Dendritic cell treated with granulocyte-macrophage colony-stimulating factor and Interleukin-4, amounts not matched to agents 40 ng/mL and 50 ng/mL, for 4 days (primary cell): Measurements from ENCODE around the gene LRRC57.
"Not testable (repeated sequence)": the region's sequence is repeated elsewhere in the genome, so short reads cannot be mapped to it uniquely, and the experiment has no call there.

Experiments used
- H3K27ac Mint-ChIP-seq: one replicate; pipeline ENCODE4 v1.8.0; 2022; ENCODE audit warnings: mild to moderate bottlenecking, mixed read lengths
- H3K27me3 Mint-ChIP-seq: one replicate; pipeline ENCODE4 v1.8.0; 2022; ENCODE audit warnings: mild to moderate bottlenecking, mixed read lengths
- H3K36me3 Mint-ChIP-seq: one replicate; pipeline ENCODE4 v1.8.0; 2022; ENCODE audit warnings: low read depth, mixed read lengths
- H3K4me1 Mint-ChIP-seq: one replicate; pipeline ENCODE4 v1.8.0; 2022; ENCODE audit warnings: low read depth, mixed read lengths
- H3K4me3 Mint-ChIP-seq: one replicate; pipeline ENCODE4 v1.8.0; 2022; ENCODE audit warnings: mild to moderate bottlenecking, moderate library complexity, mixed read lengths
- H3K9me3 Mint-ChIP-seq: one replicate; pipeline ENCODE4 v1.8.0; 2022; ENCODE audit warnings: mixed read lengths
- intact Hi-C: fragments of 100-400 bp; cut with micrococcal nuclease; formaldehyde crosslinking; loops from one replicate; pipeline ENCODE4 v1.15.0; 2022

LRRC57 gene

DNA sequence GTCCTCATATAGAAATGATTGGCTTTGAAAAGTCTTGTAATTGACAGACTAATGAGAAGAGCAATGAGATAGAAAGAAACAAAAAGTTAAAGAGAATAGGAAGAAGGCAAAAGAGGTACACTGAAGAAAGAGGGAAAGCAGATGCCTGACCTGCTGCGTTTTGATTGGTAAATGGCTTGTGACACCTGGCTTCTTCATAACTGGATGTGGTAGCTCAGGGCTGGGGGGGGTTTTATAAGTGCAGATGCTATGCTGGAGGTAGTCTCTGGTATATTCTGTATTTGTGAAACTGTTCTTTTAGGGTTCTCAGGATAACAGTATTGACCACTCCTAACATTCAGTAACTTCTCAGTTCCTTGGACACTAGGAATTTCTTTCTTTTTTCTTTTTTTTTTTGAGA lies 28.2 kb upstream of the LRRC57 start:
- H3K27me3 Mint-ChIP-seq: peaks cover 61% of the 10 kb centered on the region
- peak overlapping the region; percentile 96 for H3K4me3 Mint-ChIP-seq
- H3K4me1 Mint-ChIP-seq: peaks cover 35% of the 10 kb centered on the region
- H3K9me3 Mint-ChIP-seq: no peaks in the 10 kb centered on the region
- peaks cover 6% of the 10 kb centered on the region for H3K36me3 Mint-ChIP-seq
- intact Hi-C loops: loop anchor here (10.0 kb wide), 1 partner anchor 302 kb away; the partner anchor contains the start of genes GANC and TMEM87A
- no peak overlapping the region for H3K27ac Mint-ChIP-seq

DNA sequence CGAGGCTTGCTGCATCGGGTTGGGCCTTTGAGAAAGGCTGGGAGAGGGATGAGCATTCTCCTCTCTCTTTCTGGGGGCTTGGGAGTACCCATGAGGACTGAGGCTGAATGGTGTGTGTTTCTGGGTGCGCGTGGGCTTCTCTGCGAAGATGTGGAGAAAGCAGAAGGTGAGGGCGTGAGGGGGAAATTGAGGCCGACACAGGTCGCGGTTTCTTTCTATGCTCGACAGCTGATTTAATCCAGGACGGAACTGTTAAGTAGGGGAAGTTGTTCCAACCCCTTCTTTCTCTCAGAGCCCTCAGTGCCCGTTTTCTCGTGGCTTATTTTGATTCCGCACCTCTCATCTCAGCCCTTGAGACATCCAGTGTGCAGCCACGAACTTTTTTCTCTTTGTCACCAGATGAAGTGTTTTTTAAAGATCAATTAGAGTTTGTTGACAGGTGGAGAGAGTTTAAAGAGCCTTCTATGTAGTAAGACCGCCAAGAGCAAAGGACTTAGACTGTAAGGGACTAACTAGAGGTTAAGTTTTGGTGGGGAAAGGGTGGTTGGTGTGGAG lies 27.5 kb upstream of the LRRC57 start:
- intact Hi-C loops: loop anchor here (10.0 kb wide), 1 partner anchor 301 kb away; the partner anchor contains the start of genes GANC and TMEM87A
- H3K27ac Mint-ChIP-seq: peak overlapping the region; percentile 81
- peak overlapping the region; percentile 96 for H3K4me3 Mint-ChIP-seq
- H3K9me3 Mint-ChIP-seq: no peaks in the 10 kb centered on the region
- H3K27me3 Mint-ChIP-seq: peaks cover 57% of the 10 kb centered on the region
- H3K36me3 Mint-ChIP-seq: peaks cover 6% of the 10 kb centered on the region
- H3K4me1 Mint-ChIP-seq: peaks cover 32% of the 10 kb centered on the region

DNA sequence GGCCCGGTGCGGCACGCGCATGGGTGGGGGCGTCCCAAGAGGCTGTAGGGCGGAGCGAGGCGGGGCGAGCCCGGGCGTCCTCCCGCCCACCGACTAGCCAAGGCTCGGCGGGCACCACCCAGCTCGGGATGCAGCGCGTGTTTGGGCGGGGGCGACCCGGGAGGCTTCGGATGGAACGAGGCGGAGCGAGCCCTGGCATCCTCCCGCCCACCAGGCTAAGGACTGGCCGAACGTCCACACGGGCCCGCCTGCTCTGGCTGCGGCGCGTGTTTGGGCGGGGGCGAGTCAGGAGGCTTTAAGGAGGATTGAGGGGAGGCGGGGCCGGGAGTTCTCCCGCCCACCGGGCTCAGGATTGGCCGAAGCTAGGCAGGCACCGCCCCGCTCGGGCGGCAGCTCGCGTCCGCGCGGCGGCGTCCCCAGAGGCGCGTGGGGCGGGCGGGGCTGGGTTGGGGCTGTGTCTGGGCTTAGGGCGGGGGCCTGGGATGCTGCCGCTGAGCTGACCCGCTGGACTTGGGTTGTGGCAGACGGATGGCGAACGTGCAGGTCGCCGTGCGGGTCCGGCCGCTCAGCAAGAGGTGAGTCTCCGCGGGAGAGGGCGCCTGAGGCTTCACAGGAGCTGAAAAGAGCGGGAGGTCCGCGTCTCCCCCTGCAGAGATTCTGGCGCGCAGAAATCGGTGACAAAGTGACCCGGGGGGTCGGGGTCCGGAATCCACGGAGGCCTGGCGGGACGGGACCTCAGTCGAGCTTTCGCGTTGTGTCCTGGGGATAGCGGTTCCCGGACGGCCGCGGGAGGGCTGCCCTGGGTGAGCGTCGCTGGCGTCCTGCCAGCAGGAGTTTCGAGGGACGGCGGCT lies 26.8 kb upstream of the LRRC57 start, which contains the start of gene STARD9:
STARD9 (plus strand) TSS at position 419 of the 852 bp plus-strand sequence; CDS start at position 529, 110 bp downstream.
- intact Hi-C loops: loop anchor here (2.0 to 10.0 kb wide), 2 partner anchors 27 to 301 kb away; partner anchors contain the start of genes GANC, HAUS2, LRRC57 and TMEM87A
- H3K27ac Mint-ChIP-seq: peak within 1 kb of the TSS; percentile 81
- no peaks in the 10 kb centered on the region for H3K9me3 Mint-ChIP-seq
- H3K36me3 Mint-ChIP-seq: peaks cover 6% of the 10 kb centered on the region
- H3K4me1 Mint-ChIP-seq: peaks cover 26% of the 10 kb centered on the region
- peaks cover 50% of the 10 kb centered on the region for H3K27me3 Mint-ChIP-seq
- peak within 1 kb of the TSS; percentile 96 for H3K4me3 Mint-ChIP-seq

DNA sequence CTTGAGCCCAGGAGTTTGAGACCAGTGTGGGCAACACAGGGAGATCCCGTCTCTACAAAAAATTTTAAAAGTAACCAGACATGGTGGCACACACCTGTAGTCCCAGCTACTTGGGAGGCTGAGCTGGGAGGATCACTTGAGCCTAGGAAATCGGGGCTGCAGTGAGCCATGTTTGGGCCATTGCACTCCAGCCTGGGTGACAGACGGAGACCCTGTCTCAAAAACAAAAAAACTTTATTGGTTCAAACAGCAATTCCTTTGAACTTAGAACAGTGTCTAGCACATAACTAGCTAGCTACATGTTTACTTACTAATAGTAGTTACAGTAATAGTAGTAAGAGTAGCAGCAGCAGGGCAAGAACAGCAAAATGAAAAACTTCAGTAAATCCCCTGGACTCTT lies 10.1 kb upstream of the LRRC57 start:
- Mint-ChIP-seq H3K27ac (no peak overlapping the region), H3K27me3 (no peaks in the 10 kb centered on the region), H3K36me3 (peaks cover 66% of the 10 kb centered on the region), H3K4me1 (peaks cover 5% of the 10 kb centered on the region), H3K9me3 (no peaks in the 10 kb centered on the region), H3K4me3 (no peak overlapping the region)
- intact Hi-C loops: no loop called here

DNA sequence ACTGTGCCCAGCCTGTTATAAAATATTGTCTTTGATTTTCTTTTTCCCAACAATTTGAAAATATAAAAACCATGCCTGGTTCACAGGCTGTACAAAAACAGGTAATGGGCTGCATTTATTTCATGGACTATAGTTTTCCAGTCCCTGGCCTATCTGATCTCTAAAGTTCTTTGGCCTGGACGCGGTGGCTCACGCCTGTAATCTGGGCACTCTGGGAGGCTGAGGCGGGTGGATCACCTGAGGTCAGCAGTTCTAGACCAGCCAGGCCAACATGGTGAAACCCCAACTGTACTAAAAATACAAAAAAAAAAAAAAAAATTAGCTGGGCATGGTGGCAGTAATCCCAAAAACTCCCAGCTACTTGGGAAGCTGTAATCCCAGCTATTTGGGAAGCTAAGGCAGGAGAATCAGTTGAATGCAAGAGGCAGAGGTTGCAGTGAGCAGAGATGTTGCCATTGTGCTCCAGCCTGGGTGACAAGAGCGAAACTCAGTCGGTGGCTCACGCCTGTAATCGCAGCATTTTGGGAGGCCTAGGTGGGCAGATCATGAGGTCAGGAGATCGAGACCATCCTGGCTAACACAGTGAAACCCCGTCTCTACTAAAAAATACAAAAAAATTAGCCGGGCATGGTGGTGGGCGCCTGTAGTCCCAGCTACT lies 8.1 kb upstream of the LRRC57 start:
- H3K27me3 Mint-ChIP-seq, H3K4me3 Mint-ChIP-seq, H3K9me3 Mint-ChIP-seq, H3K27ac Mint-ChIP-seq, intact Hi-C loops: not testable (repeated sequence)
- Mint-ChIP-seq H3K36me3 (peaks cover 49% of the 10 kb centered on the region), H3K4me1 (peaks cover 16% of the 10 kb centered on the region)

DNA sequence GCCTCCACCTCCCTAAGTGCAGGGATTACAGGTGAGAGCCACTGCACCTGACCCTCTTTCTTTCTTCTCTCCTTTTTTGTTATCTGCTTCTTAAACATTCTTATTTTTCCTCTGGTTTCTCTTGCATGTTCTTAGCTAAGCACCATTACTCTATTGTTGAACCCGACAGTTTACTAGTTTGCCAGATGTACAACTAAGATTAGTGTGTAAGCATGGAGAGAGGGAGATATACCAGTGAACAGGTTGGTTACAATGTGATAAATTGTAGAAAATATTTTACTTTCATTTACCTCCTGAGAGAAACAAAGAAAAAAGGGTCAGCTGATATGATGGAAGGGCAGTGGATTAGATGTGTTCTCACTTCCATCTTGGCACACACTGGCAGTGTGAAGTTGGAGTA lies 5.0 kb upstream of the LRRC57 start:
- H3K9me3 Mint-ChIP-seq: no peaks in the 10 kb centered on the region
- peaks cover 25% of the 10 kb centered on the region for H3K36me3 Mint-ChIP-seq
- peak overlapping the region; percentile 40 for H3K27ac Mint-ChIP-seq
- no peaks in the 10 kb centered on the region for H3K27me3 Mint-ChIP-seq
- no peak overlapping the region for H3K4me3 Mint-ChIP-seq
- H3K4me1 Mint-ChIP-seq: peaks cover 34% of the 10 kb centered on the region
- intact Hi-C loops: no loop called here

DNA sequence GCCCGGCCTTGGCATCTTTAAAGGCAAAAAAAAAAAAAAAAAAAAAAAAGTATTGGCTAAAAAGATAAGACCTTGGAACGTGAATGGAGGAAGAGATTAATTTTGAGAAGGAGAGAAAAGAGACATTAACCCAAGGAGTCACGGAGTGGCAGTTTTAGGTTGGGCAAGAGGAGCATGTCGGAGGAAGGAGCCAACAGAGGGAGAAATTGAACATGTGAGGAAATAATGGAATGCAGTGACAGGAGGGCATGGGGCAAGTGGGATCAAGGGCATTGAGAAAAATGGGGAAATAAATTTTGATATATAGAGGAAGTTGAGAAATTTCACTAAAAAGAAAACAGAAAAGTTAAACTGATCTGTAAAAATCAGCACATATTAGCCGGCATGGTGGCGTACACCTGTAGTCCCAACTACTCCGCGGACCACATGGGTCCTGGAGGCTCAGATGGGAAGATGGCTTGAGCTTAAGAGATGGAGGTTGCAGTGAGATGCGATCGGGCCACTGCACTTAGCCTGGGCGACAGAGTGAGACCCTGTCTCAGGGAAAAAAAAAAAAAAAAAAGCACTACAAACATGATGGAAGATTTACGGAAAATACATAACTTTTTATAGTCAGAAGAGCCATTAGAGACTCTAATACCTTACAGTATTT lies 1.3 kb upstream of the LRRC57 start:
- no peaks in the 10 kb centered on the region for H3K9me3 Mint-ChIP-seq
- H3K4me1 Mint-ChIP-seq: peaks cover 66% of the 10 kb centered on the region
- intact Hi-C loops: loop anchor here (2.0 to 10.0 kb wide), 3 partner anchors 25 to 275 kb away; partner anchors contain the start of genes GANC, STARD9, TMEM87A and ZNF106
- H3K27me3 Mint-ChIP-seq: no peaks in the 10 kb centered on the region
- H3K27ac Mint-ChIP-seq: peak overlapping the region; percentile 98
- H3K4me3 Mint-ChIP-seq: peak overlapping the region; percentile 65
- peaks cover 44% of the 10 kb centered on the region for H3K36me3 Mint-ChIP-seq

DNA sequence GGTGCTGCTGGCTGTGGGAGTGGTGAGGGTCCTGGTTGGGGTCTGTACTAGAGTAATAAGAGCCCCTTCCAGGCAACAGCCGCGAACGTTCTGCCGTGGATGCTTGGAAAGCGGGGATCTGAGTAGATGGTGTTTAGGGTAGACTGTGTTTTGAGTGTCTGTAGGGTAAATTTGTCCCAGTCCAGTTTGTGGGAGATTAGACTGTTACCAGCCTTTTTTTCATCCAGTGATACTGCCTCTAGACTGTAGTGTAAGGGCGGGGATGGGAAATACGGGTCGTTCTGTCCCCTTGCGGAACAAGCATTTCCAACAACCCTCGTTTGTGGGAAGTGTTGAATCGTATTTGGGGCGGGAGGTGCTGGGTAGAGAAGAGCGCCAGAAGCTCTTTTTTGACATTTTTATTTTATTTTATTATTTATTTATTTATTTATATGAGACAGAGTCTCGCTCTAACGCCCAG lies 469 bp upstream of the LRRC57 start:
- peaks cover 65% of the 10 kb centered on the region for H3K4me1 Mint-ChIP-seq
- H3K36me3 Mint-ChIP-seq: peaks cover 40% of the 10 kb centered on the region
- H3K27ac Mint-ChIP-seq: peak overlapping the region; percentile 98
- H3K27me3 Mint-ChIP-seq: no peaks in the 10 kb centered on the region
- intact Hi-C loops: loop anchor here (2.0 to 10.0 kb wide), 3 partner anchors 26 to 274 kb away; partner anchors contain the start of genes GANC, STARD9, TMEM87A and ZNF106
- peak overlapping the region; percentile 92 for H3K4me3 Mint-ChIP-seq
- H3K9me3 Mint-ChIP-seq: no peaks in the 10 kb centered on the region

DNA sequence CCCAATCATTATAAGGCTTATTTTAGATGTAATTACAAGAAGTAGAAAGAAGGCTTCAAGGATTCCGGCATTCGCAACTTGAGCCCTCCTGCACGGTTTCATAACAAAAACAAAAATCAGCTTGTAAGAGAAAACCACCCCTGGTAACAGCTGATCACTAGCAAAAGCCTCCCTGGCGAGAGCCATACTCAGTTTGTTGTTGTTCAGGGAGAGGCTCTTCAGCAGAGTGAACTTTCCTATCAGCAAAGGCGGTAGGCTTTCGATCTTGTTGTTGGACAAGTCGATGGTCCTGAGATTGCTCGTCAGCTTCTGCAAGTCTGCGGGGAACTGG lies 710 bp downstream of the LRRC57 start:
- Mint-ChIP-seq H3K36me3 (peaks cover 49% of the 10 kb centered on the region), H3K4me3 (peak overlapping the region; percentile 92), H3K4me1 (peaks cover 56% of the 10 kb centered on the region), H3K27ac (peak overlapping the region; percentile 98), H3K27me3 (no peaks in the 10 kb centered on the region), H3K9me3 (no peaks in the 10 kb centered on the region)
- intact Hi-C loops: loop anchor here (2.0 to 10.0 kb wide), 3 partner anchors 27 to 273 kb away; partner anchors contain the start of genes GANC, STARD9, TMEM87A and ZNF106

DNA sequence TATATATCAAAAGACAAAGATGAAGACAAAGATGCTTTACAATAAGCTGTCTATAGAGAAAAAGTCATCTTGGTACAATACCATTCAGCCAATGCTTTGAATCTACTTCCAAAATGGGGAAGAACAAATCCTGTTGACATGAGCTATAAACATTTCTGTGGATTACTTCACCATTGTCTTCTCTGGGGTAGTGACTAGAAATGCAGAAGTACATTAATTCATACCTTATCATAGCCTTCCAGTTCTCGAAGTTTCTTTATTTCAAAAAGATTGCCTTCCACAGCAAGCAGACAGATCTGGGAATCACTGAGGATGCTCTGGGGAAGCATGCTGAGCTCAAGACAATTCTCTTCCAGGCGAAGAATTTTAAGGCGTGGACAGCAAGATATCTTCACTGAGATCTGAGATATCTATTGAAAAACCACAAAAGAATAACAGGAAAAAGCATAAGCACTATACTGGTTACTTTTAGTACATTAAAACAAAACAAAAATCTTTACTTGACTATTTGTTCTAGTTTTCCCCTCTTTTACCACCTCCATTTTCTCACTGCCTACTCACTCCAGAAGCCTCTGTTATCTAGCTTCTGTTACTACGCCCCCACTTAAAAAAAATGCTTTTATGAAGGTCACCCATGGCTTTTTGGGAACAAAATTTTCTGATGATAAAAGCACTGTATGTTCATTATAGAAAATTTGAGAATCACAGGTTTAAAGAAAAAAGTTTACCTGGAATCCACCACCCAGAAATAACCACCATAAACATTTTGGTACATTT lies 3.6 kb downstream of the LRRC57 start:
- Mint-ChIP-seq H3K4me1 (peaks cover 39% of the 10 kb centered on the region), H3K9me3 (no peaks in the 10 kb centered on the region), H3K4me3 (no peak overlapping the region), H3K27ac (peak overlapping the region; percentile 50), H3K27me3 (no peaks in the 10 kb centered on the region), H3K36me3 (peaks cover 74% of the 10 kb centered on the region)
- intact Hi-C loops: loop anchor here (5.0 to 10.0 kb wide), 2 partner anchors 53 to 270 kb away; partner anchors contain the start of genes GANC, TMEM87A and ZNF106

DNA sequence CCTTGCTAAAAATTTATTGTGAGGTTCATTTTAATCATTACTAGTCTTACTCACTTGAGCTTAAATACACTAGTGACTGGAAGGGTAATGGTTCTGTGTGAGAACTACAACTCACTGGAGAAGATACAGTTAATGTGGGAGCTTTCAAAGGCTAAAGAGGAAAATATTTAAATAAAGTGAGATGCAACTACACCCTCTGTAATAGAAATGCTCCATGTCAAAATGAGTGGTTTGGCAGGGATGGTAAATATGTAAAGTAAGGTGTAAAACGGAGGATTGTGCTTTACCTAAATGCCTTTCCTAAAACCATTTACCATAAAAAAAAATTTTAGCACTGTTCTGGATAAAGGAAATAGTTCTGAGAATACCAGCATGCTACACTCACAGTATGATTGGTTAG lies 15.3 kb downstream of the LRRC57 start:
- Mint-ChIP-seq H3K4me1 (no peaks in the 10 kb centered on the region), H3K9me3 (no peaks in the 10 kb centered on the region), H3K27ac (no peak overlapping the region), H3K27me3 (no peaks in the 10 kb centered on the region), H3K4me3 (no peak overlapping the region), H3K36me3 (peaks cover 95% of the 10 kb centered on the region)
- intact Hi-C loops: no loop called here

DNA sequence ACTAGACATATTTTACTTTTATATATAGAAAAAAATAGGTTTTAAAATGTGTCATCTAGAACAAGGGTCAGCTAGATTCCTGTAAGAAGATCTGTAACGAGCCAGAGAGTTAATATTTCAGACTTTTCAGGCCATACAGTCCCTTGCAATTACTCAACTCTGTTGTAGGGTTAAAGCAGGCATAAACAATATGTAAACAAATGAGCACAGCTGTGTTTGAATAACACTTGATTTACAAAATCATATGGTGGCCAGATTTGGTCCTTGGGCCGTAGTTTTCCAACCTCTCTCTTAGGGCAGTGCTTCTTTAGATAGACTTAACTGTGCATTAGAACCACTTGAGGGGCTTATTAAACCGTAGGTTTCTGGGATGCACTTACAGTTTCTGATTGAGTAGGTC lies 19.6 kb downstream of the LRRC57 start:
- H3K9me3 Mint-ChIP-seq: no peaks in the 10 kb centered on the region
- H3K4me3 Mint-ChIP-seq: no peak overlapping the region
- intact Hi-C loops: no loop called here
- H3K36me3 Mint-ChIP-seq: peaks cover 90% of the 10 kb centered on the region
- H3K27me3 Mint-ChIP-seq: no peaks in the 10 kb centered on the region
- H3K4me1 Mint-ChIP-seq: no peaks in the 10 kb centered on the region
- H3K27ac Mint-ChIP-seq: no peak overlapping the region

DNA sequence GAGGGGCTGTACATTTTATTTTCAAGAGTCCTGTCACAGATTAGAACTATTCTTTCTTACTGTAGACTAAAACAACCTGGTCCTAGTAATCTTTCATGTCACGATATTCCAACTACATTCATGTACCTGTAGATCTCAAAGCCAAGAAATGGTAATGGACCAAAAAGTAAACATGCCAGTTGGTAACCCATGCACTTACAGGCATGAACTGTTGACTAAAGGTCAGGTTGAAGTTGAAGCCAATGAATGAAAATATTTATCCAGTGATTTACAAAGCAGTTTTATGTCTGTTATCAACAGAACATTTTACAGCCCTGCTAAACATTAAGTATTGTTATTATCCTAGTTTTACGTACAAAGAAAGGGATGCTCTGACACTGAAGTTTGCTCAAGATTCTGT lies 25.3 kb downstream of the LRRC57 start:
- Mint-ChIP-seq H3K9me3 (no peaks in the 10 kb centered on the region), H3K27me3 (no peaks in the 10 kb centered on the region), H3K4me1 (no peaks in the 10 kb centered on the region), H3K27ac (no peak overlapping the region), H3K36me3 (peaks cover 92% of the 10 kb centered on the region), H3K4me3 (no peak overlapping the region)
- intact Hi-C loops: no loop called here
